ENCODE results near the gene MAPK1IP1L. TPM values are rescaled to one million over a fixed set of nuclear protein-coding genes. Genes with fewer than 3 reads are reported as not detected.
A peak's percentile ranks its signal among the peaks of the same experiment; 100 is the strongest.
"Not testable (repeated sequence)": the region's sequence is repeated elsewhere in the genome, so short reads cannot be mapped to it uniquely, and the experiment has no call there.

Gene MAPK1IP1L
- polyA plus RNA-seq (ENCODE audit: insufficient read length in 3 of 3), result 100 to 1,000 TPM; 105 to 121 (median 114) TPM
- long read RNA-seq, donor 1, partial matches to known transcripts, result 110 of 137 reads
- long read RNA-seq, donor 1, other reads (novel, unspliced or antisense), result 25 of 137 reads
- long read RNA-seq, donor 2, partial matches to known transcripts, result 82 of 145 reads
- long read RNA-seq, donor 2, other reads (novel, unspliced or antisense), result 60 of 145 reads
- long read RNA-seq, donor 3, transcript MAPK1IP1L-203 (2 exons, 565 nt), result major isoform, 6 of 129 reads
- long read RNA-seq, donor 3, partial matches to known transcripts, result 49 of 129 reads
- long read RNA-seq, donor 3, other reads (novel, unspliced or antisense), result 74 of 129 reads
- long read RNA-seq, donor 4, partial matches to known transcripts, result 64 of 95 reads
- long read RNA-seq, donor 4, other reads (novel, unspliced or antisense), result 30 of 95 reads
- long read RNA-seq, donor 5, partial matches to known transcripts, result 53 of 70 reads
- long read RNA-seq, donor 5, other reads (novel, unspliced or antisense), result 14 of 70 reads
- long read RNA-seq, donor 6, partial matches to known transcripts, result 124 of 160 reads
- long read RNA-seq, donor 6, other reads (novel, unspliced or antisense), result 33 of 160 reads
- long read RNA-seq, donor 7, transcript MAPK1IP1L-203 (2 exons, 565 nt), result major isoform, 10 of 183 reads
- long read RNA-seq, donor 7, partial matches to known transcripts, result 73 of 183 reads
- long read RNA-seq, donor 7, other reads (novel, unspliced or antisense), result 100 of 183 reads
- long read RNA-seq, donor 8, partial matches to known transcripts, result 52 of 72 reads
- long read RNA-seq, donor 8, other reads (novel, unspliced or antisense), result 20 of 72 reads
- long read RNA-seq, donor 9, partial matches to known transcripts, result 84 of 164 reads
- long read RNA-seq, donor 9, other reads (novel, unspliced or antisense), result 77 of 164 reads
- long read RNA-seq, donor 10, transcript MAPK1IP1L-203 (2 exons, 565 nt), result major isoform, 6 of 137 reads
- long read RNA-seq, donor 10, partial matches to known transcripts, result 60 of 137 reads
- long read RNA-seq, donor 10, other reads (novel, unspliced or antisense), result 71 of 137 reads
- long read RNA-seq, donor 11, transcript MAPK1IP1L-203 (2 exons, 565 nt), result major isoform, 6 of 152 reads
- long read RNA-seq, donor 11, partial matches to known transcripts, result 89 of 152 reads
- long read RNA-seq, donor 11, other reads (novel, unspliced or antisense), result 57 of 152 reads
- long read RNA-seq, donor 12, transcript MAPK1IP1L-203 (2 exons, 565 nt), result major isoform, 7 of 185 reads
- long read RNA-seq, donor 12, partial matches to known transcripts, result 144 of 185 reads
- long read RNA-seq, donor 12, other reads (novel, unspliced or antisense), result 34 of 185 reads
- long read RNA-seq, donor 13, partial matches to known transcripts, result 33 of 61 reads
- long read RNA-seq, donor 13, other reads (novel, unspliced or antisense), result 25 of 61 reads
- long read RNA-seq, donor 14, result 0 reads
- long read RNA-seq, donor 15, result 0 reads
- long read RNA-seq, donor 16, partial matches to known transcripts, result 192 of 195 reads
- long read RNA-seq, donor 16, other reads (novel, unspliced or antisense), result 0 of 195 reads

DNA sequence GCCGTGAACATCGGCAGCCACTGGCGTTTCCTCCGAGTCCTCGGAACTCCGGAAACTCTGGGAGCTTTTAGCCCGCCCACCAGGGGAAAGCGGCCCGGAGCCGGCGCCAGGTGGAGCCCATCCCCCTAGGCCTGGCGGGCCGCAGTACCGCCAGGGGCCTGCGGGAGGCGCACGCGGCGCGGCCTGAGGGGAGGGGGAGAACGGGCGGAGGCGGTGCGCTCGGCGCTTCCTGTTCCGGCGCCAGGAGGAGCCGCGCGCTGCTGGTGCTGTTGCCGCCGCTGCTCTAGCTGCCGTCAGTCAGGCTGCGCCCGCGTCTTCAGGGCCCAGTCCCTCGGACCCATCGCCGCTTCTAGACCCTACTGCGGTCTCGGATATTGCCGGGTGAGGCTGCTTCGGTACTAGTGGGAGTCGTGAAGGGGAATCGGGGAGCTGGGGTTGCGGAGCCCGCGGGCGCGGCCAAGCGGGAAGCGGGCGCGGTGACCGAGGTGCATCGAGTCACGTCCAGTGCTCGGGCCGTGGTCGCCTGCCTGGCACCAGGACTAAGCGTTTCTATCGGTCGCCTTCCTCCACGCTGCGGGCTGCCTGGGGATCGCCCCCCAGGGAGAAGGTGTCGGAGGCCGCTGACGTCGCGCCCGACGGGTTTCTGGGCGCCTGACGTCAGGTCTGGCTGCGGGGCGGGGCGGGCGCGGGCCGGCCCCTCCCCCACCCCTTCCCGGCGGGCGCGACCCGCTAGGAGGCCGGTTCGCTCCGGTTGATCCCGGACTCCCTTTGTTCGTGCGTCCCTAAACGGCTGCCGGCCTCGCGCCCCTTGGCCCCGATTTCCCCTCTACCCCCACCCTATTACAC, at the start of gene MAPK1IP1L:
Gene MAPK1IP1L (plus strand): TSS at position 225 of the 846 bp plus-strand sequence. CDS start 10,037 bp downstream, outside the sequence.
- peak; percentile 94 for DNase-seq

DNA sequence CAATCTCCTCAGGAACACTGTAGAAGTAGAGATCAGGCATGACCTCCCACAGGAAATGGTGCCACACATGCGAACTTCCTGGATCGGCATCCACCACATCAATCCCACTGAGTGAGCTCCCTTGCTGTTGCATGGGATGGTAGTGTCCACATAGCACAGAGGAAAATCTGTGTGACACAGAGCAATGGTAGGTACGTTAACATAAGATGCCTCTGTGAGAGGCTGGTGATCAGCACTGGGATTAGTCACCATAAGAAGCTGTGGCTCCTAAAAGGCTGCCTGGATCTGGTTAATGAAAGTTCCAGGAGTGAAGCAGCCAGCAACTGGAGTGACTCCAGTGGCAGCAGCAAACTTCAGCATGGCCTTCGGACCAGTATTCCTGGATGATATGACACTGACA, 46.4 kb upstream of the MAPK1IP1L start:
- no peak for DNase-seq

DNA sequence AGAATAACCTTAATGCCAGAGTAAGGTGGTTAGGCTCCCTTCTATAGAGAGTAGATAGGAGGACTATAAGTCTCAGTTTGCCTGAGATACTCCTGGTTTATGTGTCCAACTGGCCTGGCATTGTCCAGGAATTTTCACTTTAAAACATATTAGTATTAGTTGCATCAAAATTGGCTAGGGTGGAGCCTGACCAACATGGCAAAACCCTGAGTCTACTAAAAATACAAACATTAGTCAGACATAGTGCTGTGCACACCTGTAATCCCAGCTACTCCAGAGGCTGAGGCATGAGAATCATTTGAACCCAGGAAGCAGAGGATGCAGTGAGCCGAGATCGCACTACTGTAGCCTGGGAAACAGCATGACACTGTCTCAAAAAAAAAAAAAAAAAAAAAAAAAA, 36.4 kb upstream of the MAPK1IP1L start:
- no peak for DNase-seq

DNA sequence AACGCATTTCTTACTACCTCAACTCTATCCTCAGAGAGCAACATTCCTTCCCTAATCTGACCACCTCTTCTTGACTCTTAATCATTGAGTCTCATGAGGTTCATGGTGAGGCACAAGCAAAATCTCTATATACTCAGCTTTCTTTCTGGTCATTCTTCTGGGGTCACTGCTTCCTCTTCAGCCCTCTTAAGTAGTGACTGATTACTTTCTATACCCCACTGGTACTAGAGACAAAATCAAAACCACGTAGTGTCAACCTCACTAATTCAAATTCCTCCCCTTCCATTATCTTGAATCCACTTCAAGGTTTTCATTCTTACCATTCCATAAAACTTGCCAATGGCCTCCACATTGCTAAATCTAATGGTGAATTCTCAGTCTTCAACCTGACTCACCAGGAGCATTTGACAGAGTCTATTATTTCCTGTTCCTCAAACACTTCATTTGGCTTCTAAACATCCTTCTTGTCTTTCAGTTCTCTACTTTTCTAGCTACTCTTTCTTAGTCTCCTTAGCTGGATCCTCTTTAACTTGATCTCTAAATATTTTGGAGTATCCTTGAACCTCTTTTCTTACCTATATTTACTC, 31.4 kb upstream of the MAPK1IP1L start:
- no peak for DNase-seq

DNA sequence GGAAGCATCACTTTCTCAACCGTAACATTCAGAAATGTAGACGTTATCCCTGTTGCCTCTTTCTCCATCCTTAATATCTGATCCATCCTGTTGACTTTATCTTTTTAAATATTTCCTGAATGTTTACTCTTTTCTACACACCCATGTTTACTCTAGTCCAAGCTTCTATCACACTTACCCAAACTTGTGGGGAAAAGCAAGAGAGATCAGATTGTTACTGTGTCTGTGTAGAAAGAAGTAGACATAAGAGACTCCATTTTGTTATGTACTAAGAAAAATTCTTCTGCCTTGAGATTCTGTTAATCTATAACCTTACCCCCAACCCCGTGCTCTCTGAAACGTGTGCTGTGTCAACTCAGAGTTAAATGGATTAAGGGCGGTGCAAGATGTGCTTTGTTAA, 27.1 kb upstream of the MAPK1IP1L start:
- DNase-seq, result not testable (repeated sequence)

DNA sequence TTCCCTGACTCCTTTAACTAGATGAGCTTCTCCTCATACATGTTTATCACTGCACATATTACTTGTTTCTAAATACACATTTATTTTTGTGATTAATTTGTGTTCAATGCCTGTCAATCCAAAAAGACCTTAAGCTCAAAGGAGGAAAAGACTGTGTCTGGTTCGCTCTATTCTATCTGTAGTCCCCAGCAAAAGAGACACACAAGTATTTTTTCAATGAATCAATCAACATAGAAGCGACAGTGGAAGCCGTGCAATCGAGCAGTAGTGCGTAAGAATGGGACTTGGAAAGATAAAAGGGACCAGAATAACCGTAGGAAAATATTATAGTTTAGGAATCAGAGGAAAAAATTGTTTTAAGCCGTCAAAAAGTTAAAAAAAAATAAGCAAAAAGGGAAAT, 25.5 kb upstream of the MAPK1IP1L start:
- no peak for DNase-seq

DNA sequence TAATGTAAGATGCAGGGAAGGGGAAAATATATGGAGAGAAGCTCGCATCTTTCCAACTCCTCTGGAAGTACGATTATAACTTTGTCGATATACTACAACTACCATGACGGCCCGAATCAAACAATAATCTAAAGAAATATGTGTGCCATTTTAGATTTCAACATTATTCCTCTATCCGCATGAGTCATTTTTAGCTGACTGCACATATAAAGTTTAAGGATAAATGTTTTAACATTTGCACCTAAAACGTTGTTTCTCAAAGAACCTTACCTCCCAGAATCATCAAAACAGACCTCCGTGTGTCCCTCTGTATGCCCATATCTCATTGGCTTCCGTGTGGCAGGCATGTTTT, 25.0 kb upstream of the MAPK1IP1L start:
- DNase-seq, result no peak

DNA sequence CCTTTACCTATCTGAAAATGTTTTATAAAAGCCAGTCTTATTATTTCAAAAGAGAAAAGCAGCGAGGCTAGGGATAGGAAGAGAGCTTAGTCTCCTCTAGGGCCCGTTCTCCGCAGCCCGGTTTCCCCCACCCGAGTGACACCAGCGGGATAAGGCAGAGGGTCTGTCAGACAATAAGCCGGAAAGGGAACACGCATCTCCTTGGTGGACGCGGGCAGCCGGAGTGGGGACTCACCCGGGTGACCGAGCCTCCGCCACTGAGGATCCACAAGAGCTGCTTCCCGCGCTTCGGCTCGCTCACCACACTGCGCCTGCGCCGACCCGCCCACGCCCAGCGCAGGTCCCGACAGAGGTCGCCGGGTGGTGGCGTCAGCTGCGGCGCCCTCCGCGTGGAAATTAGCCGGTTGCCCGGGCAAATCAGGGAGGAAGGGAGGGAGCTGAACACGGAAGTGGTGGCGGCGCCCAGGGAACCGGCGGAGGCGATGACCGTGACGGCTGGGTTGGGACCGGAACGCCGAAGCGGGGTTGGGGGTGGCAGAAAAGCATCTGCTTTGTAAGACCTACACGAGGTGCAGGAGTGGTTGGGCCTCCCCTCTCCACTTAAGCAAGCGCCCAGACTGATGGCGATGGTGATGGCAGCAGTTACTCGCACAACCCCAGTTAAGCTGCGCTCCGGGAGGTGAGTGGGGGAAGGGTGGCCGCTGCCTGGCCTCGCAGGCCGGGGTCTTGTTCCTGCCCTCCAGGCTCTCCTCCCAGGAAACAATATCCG, 24.5 kb upstream of the MAPK1IP1L start, which contains the start of the genes SOCS4 and WDHD1:
Gene SOCS4 (plus strand): TSS at position 444 of the 769 bp plus-strand sequence. CDS start 15,806 bp downstream, outside the sequence.
Gene WDHD1 (minus strand): TSS at position 307 of the 769 bp plus-strand sequence. CDS start 312 bp downstream, outside the sequence.
- DNase-seq, result peak; percentile 92

DNA sequence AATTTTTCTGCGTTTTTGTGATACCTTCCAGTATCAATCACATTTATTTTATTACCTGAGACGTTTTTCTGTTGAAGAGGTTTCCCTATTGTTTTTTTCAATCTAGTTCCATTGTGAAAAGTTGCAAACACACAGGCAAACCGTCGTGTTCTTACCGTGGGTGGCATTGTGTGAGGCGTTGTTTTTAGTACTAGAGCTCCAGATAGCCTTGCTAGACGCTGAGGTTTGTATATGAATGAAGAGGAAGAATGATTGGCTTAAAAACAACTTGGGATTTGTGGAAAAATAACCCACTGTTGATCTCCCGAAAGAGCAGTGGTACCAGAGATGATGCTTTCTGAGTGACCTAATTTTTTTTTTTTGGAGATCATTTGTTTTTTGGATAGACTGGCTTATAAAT, 23.4 kb upstream of the MAPK1IP1L start:
- DNase-seq, result no peak

DNA sequence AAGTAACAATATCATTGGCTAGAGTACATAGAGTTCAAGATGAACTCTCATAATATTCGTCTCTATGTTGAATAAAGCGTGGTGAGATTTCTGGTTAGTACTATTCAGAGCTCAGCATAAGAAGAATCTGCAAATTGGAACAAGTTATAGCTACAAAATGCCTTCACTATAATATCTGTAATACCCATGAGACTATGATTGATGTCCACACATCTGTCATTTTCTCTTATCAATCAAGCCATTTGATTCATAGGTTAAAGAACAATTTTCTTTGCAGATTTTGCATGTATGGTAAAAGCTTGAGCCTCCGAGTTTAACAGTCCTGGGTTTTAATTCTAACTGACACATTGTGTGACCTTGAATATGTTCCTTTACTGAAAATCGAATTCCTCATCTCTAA, 23.0 kb upstream of the MAPK1IP1L start:
- DNase-seq, result no peak

DNA sequence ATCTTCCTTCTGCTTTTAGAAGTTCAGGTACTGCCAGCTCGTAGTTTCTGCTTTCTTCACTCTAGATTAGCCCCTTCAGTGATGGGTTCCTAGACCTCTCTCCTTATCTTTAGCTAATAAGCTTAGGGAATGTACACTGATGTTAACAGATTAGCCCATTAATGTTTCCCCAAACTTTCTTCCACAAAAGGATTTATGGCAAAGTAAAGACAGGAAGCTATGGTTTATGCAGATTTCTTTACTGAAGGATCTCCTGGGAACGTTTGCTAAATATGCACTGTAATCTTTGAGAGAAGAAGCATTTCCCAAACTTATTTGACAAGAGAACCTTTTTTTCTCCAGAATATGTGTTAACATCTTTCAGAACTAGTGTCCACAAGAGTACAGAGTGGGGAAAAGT, 20.3 kb upstream of the MAPK1IP1L start:
- no peak for DNase-seq

DNA sequence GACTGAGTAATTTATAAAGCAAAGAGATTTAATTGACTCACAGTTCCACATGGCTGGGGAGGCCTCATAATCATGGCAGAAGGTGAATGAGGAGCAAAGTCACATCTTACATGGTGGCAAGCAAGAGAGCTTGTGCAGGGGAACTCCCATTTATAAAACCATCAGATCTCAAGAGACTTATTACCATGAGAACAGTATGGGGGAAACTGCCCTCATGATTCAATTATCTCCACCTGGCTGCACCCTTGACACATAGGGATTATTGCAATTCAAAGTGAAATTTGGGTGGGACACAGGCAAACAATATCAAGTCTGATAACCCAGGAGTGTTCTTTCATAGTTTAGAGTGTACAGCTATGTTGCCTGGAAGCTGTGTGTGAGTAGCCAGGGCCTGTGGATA, 13.5 kb upstream of the MAPK1IP1L start:
- DNase-seq, result not testable (repeated sequence)

DNA sequence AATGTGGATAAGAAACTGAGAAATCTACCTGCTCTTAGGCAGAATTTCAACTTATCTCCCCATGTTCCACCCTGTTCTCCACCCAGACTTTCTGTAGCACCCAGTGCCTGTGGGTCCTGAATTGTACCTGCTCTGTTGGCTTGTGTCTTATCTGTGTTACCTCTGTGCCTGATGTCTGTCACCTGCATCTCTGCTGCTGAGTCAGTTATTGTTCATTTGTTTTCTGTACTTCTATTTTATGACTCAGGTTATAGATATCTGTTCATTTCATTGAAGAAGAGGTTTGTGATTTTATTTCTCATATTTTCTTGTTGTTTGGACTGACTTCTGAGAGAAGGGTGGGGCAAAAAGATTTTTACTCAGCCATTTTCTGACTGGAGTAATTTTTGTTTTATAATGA, 12.7 kb upstream of the MAPK1IP1L start:
- no peak for DNase-seq

DNA sequence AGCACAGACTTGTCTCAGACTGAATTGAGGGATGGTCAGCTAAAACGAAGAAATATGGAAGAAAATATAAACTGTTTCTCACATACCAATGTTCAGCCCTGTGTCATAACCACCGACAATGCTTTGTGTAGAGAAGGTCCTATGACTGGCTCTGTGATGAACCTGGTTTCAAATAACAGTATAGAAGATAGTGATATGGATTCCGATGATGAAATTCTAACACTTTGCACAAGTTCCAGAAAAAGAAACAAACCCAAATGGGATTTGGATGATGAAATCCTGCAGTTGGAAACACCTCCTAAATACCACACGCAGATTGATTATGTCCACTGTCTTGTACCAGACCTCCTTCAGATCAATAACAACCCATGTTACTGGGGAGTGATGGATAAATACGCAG, 7.9 kb upstream of the MAPK1IP1L start:
- no peak for DNase-seq

DNA sequence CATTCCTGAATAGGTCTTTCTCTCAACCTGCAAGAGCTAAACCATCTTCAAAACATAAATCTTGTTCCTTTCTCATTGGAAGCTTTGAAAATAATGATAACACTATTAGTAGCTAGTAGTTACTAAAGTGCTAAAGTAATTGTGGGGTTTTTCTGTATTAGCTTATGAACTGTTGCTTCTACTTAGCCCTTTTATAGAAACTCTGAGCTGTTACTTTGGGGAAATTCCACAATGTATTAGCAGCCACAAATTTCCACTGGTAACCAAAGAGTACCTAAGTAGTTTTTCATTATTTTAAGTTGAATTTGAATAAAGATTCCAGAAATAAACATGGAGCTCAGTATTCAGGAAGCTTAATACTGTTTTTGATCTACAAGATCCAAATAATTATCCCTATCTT, 6.4 kb upstream of the MAPK1IP1L start:
- no peak for DNase-seq

DNA sequence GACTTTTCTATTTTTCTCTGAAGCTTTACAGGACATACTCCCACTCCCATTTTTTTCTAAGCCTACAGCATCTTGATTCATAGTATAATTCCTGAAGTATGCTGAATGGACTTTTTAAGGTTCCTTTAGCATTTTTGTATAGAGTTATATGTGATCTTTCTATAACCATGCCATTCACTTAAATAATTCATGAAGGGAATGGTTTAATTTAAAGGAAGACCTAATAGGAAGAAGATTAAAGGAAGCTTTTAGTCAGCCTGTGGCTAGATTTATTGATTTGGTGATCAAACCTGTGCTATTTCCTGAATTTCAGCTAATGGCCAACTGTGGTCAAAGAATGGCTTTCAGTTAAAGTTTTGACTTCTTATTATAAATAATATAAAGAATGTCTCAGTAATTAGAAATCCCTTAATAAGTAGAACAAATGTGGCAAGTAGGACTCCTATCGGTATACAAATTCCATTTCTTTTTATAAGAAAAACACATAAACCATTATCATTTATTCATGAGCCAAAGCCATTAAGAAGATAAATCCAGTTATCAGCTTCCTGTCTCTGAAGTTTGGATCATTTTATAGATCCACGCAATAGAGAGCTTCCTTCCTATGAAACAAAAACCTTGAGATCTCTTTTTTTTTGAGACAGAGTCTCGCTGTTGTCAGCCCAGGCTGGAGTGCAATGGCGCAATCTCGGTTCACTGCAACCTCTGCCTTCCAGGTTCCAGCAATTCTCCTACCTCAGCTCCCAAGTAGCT, 4.0 kb upstream of the MAPK1IP1L start:
- no peak for DNase-seq

DNA sequence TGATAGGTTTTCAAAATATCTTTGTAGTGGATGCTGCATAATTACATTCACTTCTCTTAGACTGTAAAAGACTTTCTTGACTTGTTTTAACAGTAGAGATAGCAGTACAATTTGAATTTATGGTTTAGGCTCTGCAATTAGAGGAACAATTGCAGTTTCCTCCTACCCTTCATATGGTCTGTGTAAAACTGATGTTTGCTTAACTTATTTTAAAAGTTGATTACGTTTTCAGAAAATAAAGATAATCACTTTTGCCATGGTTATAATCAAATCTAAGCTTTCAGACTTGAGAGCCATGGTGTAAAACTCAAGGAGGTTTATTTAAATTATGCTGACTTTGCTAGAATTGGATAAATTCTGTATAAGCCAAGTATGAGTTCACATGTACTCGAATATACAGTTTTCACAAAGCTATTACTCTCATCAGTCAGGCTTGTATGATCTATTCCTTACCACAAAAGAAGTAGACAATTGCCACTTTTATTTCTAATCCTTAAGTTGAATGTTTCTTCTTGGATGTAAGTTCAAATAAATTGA, 2.5 kb upstream of the MAPK1IP1L start:
- DNase-seq, result no peak

DNA sequence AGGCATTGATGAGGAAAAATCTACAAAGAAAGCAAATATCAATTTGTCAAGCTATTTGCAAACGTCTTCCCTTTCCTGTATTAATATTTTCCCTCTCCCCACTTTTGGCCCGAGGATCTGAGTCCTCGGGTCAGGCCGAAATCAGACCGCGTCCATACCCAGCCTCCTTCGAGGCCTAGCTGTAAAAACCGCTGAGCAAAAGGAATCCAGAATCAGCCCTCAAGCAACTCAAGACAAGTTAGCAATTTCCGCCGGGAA, 353 bp upstream of the MAPK1IP1L start:
- DNase-seq, result no peak
